Peyer's patch (tissue), 4 donors: ENCODE results near the gene MYRFL.

Experiments
- POLR2A ChIP-seq, 2 donors: fragments of 450-650 bp; IDR thresholded peaks; one replicate each; pipeline ENCODE4 v1.5.1; 2017; ENCODE audit warnings: antibody characterized with exemption in 2 of 2, mild to moderate bottlenecking in 2 of 2, moderate library complexity in 2 of 2
- TF ChIP-seq, protein P1 (sequence below), 6 experiments: fragments of 450-650 bp in 4 of 6; fragments of 200-600 bp in 2 of 6; sonication (generic) in 1 of 6; IDR thresholded peaks; one replicate each; pipeline ENCODE4 v1.5.1; 2017 to 2019; ENCODE audit warnings: antibody characterized with exemption in 6 of 6, mild to moderate bottlenecking in 3 of 6, moderate library complexity in 1 of 6

DNA sequence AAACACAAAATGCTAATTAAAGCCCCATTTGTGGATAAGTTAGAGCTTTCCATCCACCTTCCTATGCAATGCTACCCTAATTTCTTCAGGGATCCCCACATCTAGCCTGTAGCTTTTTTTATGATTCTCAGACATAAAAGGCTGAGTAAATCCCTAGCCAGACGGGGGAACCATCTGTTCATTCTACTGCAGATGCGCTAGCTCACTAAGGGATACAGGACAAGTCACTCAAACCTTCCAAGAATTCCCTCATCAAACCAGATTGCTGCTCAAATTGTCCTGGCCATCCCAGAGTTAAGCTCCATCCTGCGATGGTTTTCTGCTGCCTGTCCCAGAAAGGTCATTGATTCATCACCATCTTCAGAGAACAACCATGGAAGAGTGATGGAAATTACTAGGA, 56.7 kb downstream of the MYRFL start:
- TF ChIP-seq, protein P1, sequence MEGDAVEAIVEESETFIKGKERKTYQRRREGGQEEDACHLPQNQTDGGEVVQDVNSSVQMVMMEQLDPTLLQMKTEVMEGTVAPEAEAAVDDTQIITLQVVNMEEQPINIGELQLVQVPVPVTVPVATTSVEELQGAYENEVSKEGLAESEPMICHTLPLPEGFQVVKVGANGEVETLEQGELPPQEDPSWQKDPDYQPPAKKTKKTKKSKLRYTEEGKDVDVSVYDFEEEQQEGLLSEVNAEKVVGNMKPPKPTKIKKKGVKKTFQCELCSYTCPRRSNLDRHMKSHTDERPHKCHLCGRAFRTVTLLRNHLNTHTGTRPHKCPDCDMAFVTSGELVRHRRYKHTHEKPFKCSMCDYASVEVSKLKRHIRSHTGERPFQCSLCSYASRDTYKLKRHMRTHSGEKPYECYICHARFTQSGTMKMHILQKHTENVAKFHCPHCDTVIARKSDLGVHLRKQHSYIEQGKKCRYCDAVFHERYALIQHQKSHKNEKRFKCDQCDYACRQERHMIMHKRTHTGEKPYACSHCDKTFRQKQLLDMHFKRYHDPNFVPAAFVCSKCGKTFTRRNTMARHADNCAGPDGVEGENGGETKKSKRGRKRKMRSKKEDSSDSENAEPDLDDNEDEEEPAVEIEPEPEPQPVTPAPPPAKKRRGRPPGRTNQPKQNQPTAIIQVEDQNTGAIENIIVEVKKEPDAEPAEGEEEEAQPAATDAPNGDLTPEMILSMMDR (IDR thresholded peaks at IDR 0.05): no peak
- TF ChIP-seq POLR2A (IDR thresholded peaks at IDR 0.05): no peak
